ENCODE results near the gene FRMPD2.
"Not testable (repeated sequence)": the region's sequence is repeated elsewhere in the genome, so short reads cannot be mapped to it uniquely, and the experiment has no call there.

The FRMPD2 gene

GRCh38 chr10:48207853-48208252, 66.6 kb downstream of the FRMPD2 start:
- no peak for DNase-seq (ENCODE audit: low read depth in 2 of 3, low spot score in 2 of 3)

GRCh38 chr10:48206482-48207250, 67.8 kb downstream of the FRMPD2 start:
- DNase-seq (ENCODE audit: low read depth in 2 of 3, low spot score in 2 of 3): no peak

- no peak for DNase-seq (ENCODE audit: low read depth in 2 of 3, low spot score in 2 of 3)
Observed at GRCh38 chr10:48205918-48206317, 68.6 kb downstream of the FRMPD2 start.

- DNase-seq (ENCODE audit: low read depth in 2 of 3, low spot score in 2 of 3): no peak
Observed at GRCh38 chr10:48199580-48200377, 74.7 kb downstream of the FRMPD2 start.

GRCh38 chr10:48197236-48197899, 77.1 kb downstream of the FRMPD2 start:
- DNase-seq (ENCODE audit: low read depth in 2 of 3, low spot score in 2 of 3): no peak

- no peak for DNase-seq (ENCODE audit: low read depth in 2 of 3, low spot score in 2 of 3)
Observed at GRCh38 chr10:48195803-48196202, 78.7 kb downstream of the FRMPD2 start.

GRCh38 chr10:48194830-48195229, 79.7 kb downstream of the FRMPD2 start:
- no peak for DNase-seq (ENCODE audit: low read depth in 2 of 3, low spot score in 2 of 3)

GRCh38 chr10:48193556-48193955, 80.9 kb downstream of the FRMPD2 start:
- DNase-seq (ENCODE audit: low read depth in 2 of 3, low spot score in 2 of 3): no peak

GRCh38 chr10:48192881-48193450, 81.5 kb downstream of the FRMPD2 start:
- DNase-seq (ENCODE audit: low read depth in 2 of 3, low spot score in 2 of 3): no peak

GRCh38 chr10:48187713-48188485, 86.6 kb downstream of the FRMPD2 start:
- DNase-seq (ENCODE audit: low read depth in 2 of 3, low spot score in 2 of 3): no peak

GRCh38 chr10:48187126-48187525, 87.4 kb downstream of the FRMPD2 start:
- no peak for DNase-seq (ENCODE audit: low read depth in 2 of 3, low spot score in 2 of 3)

- not testable (repeated sequence) for DNase-seq (ENCODE audit: low read depth in 2 of 3, low spot score in 2 of 3)
Observed at GRCh38 chr10:48186264-48186804, 88.2 kb downstream of the FRMPD2 start.

- no peak for DNase-seq (ENCODE audit: low read depth in 2 of 3, low spot score in 2 of 3)
Observed at GRCh38 chr10:48184224-48184623, 90.3 kb downstream of the FRMPD2 start.

- DNase-seq (ENCODE audit: low read depth in 2 of 3, low spot score in 2 of 3): not testable (repeated sequence)
Observed at GRCh38 chr10:48172715-48173114, 101.8 kb downstream of the FRMPD2 start.

GRCh38 chr10:48160670-48161069, 113.8 kb downstream of the FRMPD2 start:
- not testable (repeated sequence) for DNase-seq (ENCODE audit: low read depth in 2 of 3, low spot score in 2 of 3)

- DNase-seq (ENCODE audit: low read depth in 2 of 3, low spot score in 2 of 3): not testable (repeated sequence)
Observed at GRCh38 chr10:48160163-48160562, 114.3 kb downstream of the FRMPD2 start.

GRCh38 chr10:48154211-48155140, 120.0 kb downstream of the FRMPD2 start:
- DNase-seq (ENCODE audit: low read depth in 2 of 3, low spot score in 2 of 3): not testable (repeated sequence)

- DNase-seq (ENCODE audit: low read depth in 2 of 3, low spot score in 2 of 3): not testable (repeated sequence)
Observed at GRCh38 chr10:48147643-48148042, 126.9 kb downstream of the FRMPD2 start.
